Mesenchymal stem cell (in vitro differentiated cells and primary cell): ENCODE measurements around the gene MLXIP.

Experiments
- DNase-seq: peaks from one replicate; pipeline ENCODE4 v3.0.0-alpha.2; 2013
- H2AFZ ChIP-seq: one replicate; pipeline ENCODE4 v1.6.1; 2013; ENCODE audit warnings: low read depth, mild to moderate bottlenecking, control low read depth, inconsistent platforms, low read length, moderate library complexity
- H2AK5ac ChIP-seq: 2 replicates; pipeline ENCODE4 v1.6.1; 2013; ENCODE audit warnings: low read length, moderate library complexity, mild to moderate bottlenecking, inconsistent platforms; ENCODE audit not compliant: severe bottlenecking
- H2BK120ac ChIP-seq: one replicate; pipeline ENCODE4 v1.6.1; 2013; ENCODE audit warnings: low read depth, mild to moderate bottlenecking, inconsistent platforms, low read length, moderate library complexity
- H2BK12ac ChIP-seq, 2 experiments: one replicate each; pipeline ENCODE4 v1.6.1; 2013; ENCODE audit warnings: inconsistent platforms in 2 of 2, low read length in 2 of 2, mild to moderate bottlenecking in 2 of 2, moderate library complexity in 2 of 2, control low read depth in 1 of 2
- H2BK15ac ChIP-seq: one replicate; pipeline ENCODE4 v1.6.1; 2013; ENCODE audit warnings: mild to moderate bottlenecking, low read depth, inconsistent platforms; ENCODE audit not compliant: poor library complexity, severe bottlenecking
- H2BK5ac ChIP-seq: 2 replicates; pipeline ENCODE4 v1.6.1; 2013; ENCODE audit warnings: low read depth, mild to moderate bottlenecking, low read length, control low read depth, inconsistent platforms; ENCODE audit not compliant: poor library complexity, severe bottlenecking
- H3K14ac ChIP-seq, 2 experiments: one replicate each; pipeline ENCODE4 v1.6.1; 2013; ENCODE audit warnings: inconsistent platforms in 2 of 2, low read length in 2 of 2, control low read depth in 1 of 2, mild to moderate bottlenecking in 1 of 2, moderate library complexity in 1 of 2
- H3K18ac ChIP-seq, 2 experiments: one replicate each; pipeline ENCODE4 v1.6.1; 2013; ENCODE audit warnings: inconsistent platforms in 2 of 2, low read length in 2 of 2, control low read depth in 1 of 2, low read depth in 1 of 2, mild to moderate bottlenecking in 1 of 2
- H3K23ac ChIP-seq, 2 experiments: one replicate each; pipeline ENCODE4 v1.6.1; 2013; ENCODE audit warnings: inconsistent platforms in 2 of 2, low read length in 2 of 2, mild to moderate bottlenecking in 2 of 2, moderate library complexity in 2 of 2, control low read depth in 1 of 2
- H3K27ac ChIP-seq: 2 replicates; pipeline ENCODE4 v1.5.1; 2013; ENCODE audit warnings: mild to moderate bottlenecking, moderate library complexity, low read length, control low read depth, inconsistent platforms; ENCODE audit not compliant: poor library complexity, severe bottlenecking
- H3K27me3 ChIP-seq, 2 experiments: 2 replicates each; pipeline versions ENCODE4 v1.6.1 to v1.7.0; 2013; ENCODE audit warnings: low read length in 2 of 2, mild to moderate bottlenecking in 2 of 2, moderate library complexity in 2 of 2, control low read depth in 1 of 2, inconsistent platforms in 1 of 2; ENCODE audit not compliant: control insufficient read depth in 1 of 2, insufficient read depth in 1 of 2
- H3K36me3 ChIP-seq, 2 experiments: 2 replicates each; pipeline versions ENCODE4 v1.6.1 to v1.7.0; 2013; ENCODE audit warnings: low read length in 2 of 2, control low read depth in 1 of 2, inconsistent platforms in 1 of 2, low read depth in 1 of 2, mild to moderate bottlenecking in 1 of 2; ENCODE audit not compliant: insufficient read depth in 2 of 2, control insufficient read depth in 1 of 2
- H3K4ac ChIP-seq, 2 experiments: one replicate each; pipeline ENCODE4 v1.6.1; 2013; ENCODE audit warnings: inconsistent platforms in 2 of 2, low read length in 2 of 2, mild to moderate bottlenecking in 2 of 2, moderate library complexity in 2 of 2, control low read depth in 1 of 2, low read depth in 1 of 2
- H3K4me1 ChIP-seq: 2 replicates; pipeline ENCODE4 v1.6.1; 2013; ENCODE audit warnings: low read depth, low read length, control low read depth; ENCODE audit not compliant: control insufficient read depth, insufficient read depth
- H3K4me2 ChIP-seq: 2 replicates; pipeline ENCODE4 v1.6.1; 2013; ENCODE audit warnings: low read length, mild to moderate bottlenecking, inconsistent platforms; ENCODE audit not compliant: poor library complexity, severe bottlenecking
- H3K4me3 ChIP-seq, 2 experiments: 2 replicates each; pipeline versions ENCODE4 v1.5.1 to v1.7.0; 2013; ENCODE audit warnings: low read length in 2 of 2, mild to moderate bottlenecking in 2 of 2, control low read depth in 1 of 2, low read depth in 1 of 2; ENCODE audit not compliant: insufficient read depth in 1 of 2
- H3K79me1 ChIP-seq: replicated peaks from 2 replicates; pipeline ENCODE4 v1.6.1; 2013; ENCODE audit warnings: mild to moderate bottlenecking, control low read depth, low read length, inconsistent platforms; ENCODE audit not compliant: poor library complexity, severe bottlenecking
- H3K9ac ChIP-seq: 2 replicates; pipeline ENCODE4 v1.7.0; 2013; ENCODE audit warnings: mild to moderate bottlenecking, low read length, moderate library complexity
- H3K9me3 ChIP-seq: 2 replicates; pipeline ENCODE4 v1.7.0; 2013; ENCODE audit warnings: mild to moderate bottlenecking, low read length; ENCODE audit not compliant: control insufficient read depth
- H4K8ac ChIP-seq: one replicate; pipeline ENCODE4 v1.6.1; 2013; ENCODE audit warnings: inconsistent platforms, mild to moderate bottlenecking, low read length, moderate library complexity
- H4K91ac ChIP-seq: one replicate; pipeline ENCODE4 v1.6.1; 2013; ENCODE audit warnings: mild to moderate bottlenecking, low read length, inconsistent platforms
- WGBS: methylation state at CpG from one replicate; pipeline ENCODE4 v1.1.7; 2013; ENCODE audit warnings: mixed read lengths; 5-methylcytosine and 5-hydroxymethylcytosine counted together

MLXIP gene

DNA sequence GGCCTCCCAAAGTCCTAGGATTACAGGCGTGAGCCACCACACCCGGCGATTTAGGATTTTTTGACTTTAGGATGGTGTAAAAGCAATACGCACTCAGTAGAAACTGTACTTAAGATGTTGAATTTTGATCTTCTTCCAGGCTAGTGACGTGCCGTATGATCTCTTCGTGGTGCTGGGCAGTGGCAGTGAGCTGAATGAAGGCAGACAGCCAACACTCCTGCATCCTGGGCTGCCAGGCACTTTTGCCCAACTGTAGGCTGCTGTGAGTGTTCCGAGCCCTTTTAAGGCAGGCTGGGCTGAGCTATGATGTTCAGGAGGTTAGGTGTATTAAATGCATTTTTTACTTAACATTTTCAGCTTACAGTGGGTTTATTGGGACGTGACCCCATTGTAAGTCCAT lies 74.2 kb downstream of the MLXIP start:
- 95% methylated on average over 7 of the region's 9 CpGs for WGBS
- no peak overlapping the region for H3K18ac ChIP-seq
- no peaks in the 10 kb centered on the region for H3K79me1 ChIP-seq
- H2BK15ac ChIP-seq = no peak overlapping the region
- no peaks in the 10 kb centered on the region for H3K9me3 ChIP-seq
- no peak overlapping the region for H4K91ac ChIP-seq
- H2BK5ac ChIP-seq = no peak overlapping the region
- H3K4ac ChIP-seq = no peak overlapping the region
- no peak for DNase-seq
- H4K8ac ChIP-seq = no peak overlapping the region
- peaks cover 0 to 3% of the 10 kb centered on the region in 2 experiments for H3K36me3 ChIP-seq
- no peak overlapping the region for H3K27ac ChIP-seq
- H2AK5ac ChIP-seq = no peak overlapping the region
- H3K14ac ChIP-seq = no peak overlapping the region
- H3K4me3 ChIP-seq = no peak overlapping the region
- H3K27me3 ChIP-seq = peaks cover 6 to 19% of the 10 kb centered on the region in 2 experiments
- H3K9ac ChIP-seq = no peak overlapping the region
- H2BK12ac ChIP-seq = no peak overlapping the region
- no peak overlapping the region for H3K23ac ChIP-seq
- no peak overlapping the region for H2BK120ac ChIP-seq
- H3K4me1 ChIP-seq = no peaks in the 10 kb centered on the region
- no peak overlapping the region for H2AFZ ChIP-seq
- no peak overlapping the region for H3K4me2 ChIP-seq

- no peak overlapping the region for H2BK120ac ChIP-seq
- H4K91ac ChIP-seq = no peak overlapping the region
- H3K27ac ChIP-seq = no peak overlapping the region
- no peak overlapping the region for H2AFZ ChIP-seq
- no peaks in the 10 kb centered on the region for H3K9me3 ChIP-seq
- no peak overlapping the region for H3K4ac ChIP-seq
- no peak overlapping the region for H2BK15ac ChIP-seq
- H3K23ac ChIP-seq = no peak overlapping the region
- H3K14ac ChIP-seq = peak overlapping the region in 1 of 2 experiments; percentile 77
- H3K79me1 ChIP-seq = no peaks in the 10 kb centered on the region
- no peak overlapping the region for H2BK5ac ChIP-seq
- H3K27me3 ChIP-seq = peaks cover 6 to 17% of the 10 kb centered on the region in 2 experiments
- WGBS = 55% methylated on average over 9 of the region's 10 CpGs
- no peak overlapping the region for H4K8ac ChIP-seq
- H2BK12ac ChIP-seq = no peak overlapping the region
- no peak overlapping the region for H3K18ac ChIP-seq
- no peaks in the 10 kb centered on the region for H3K4me1 ChIP-seq
- H3K36me3 ChIP-seq = no peaks in the 10 kb centered on the region
- peak overlapping the region in 1 of 2 experiments; percentile 8 for H3K4me3 ChIP-seq
- H3K9ac ChIP-seq = no peak overlapping the region
- no peak overlapping the region for H2AK5ac ChIP-seq
- H3K4me2 ChIP-seq = no peak overlapping the region
- no peak for DNase-seq
These were observed 77.1 kb downstream of the MLXIP start for GRCh38 chr12:122155705-122156104.

DNA sequence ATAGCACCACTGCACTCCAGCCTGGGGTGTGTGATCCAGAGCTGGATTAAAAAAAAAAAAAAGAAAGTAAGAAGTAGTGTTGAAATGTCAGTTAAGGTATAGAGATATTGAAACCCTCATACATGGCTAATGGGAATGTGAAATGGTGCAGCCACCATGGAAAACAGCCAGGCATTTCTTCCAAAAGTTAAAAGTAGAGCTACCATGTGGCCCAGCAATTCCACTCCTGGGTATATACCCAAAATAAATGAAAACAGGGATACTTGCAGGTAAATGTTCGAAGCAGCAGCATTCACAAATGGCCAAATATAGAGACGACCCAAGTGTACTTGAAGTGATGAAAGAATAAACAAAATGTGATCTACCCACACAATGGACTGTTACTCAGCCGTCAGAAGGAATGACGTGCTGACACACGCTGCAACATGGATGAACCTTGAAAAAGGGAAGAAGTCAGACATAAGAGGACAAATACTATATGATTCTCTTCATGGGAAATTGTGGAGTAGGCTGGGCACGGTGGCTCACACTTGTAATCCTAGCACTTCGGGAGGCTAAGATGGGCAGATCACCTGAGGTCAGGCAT lies 80.2 kb downstream of the MLXIP start:
- no peak overlapping the region for H4K91ac ChIP-seq
- no peaks in the 10 kb centered on the region for H3K9me3 ChIP-seq
- H3K23ac ChIP-seq = no peak overlapping the region
- no peak overlapping the region for H3K27ac ChIP-seq
- no peak overlapping the region for H2AK5ac ChIP-seq
- H2BK15ac ChIP-seq = no peak overlapping the region
- no peaks in the 10 kb centered on the region for H3K4me1 ChIP-seq
- H2AFZ ChIP-seq = no peak overlapping the region
- 93% methylated on average over 7 of the region's 7 CpGs for WGBS
- peaks cover 0 to 10% of the 10 kb centered on the region in 2 experiments for H3K27me3 ChIP-seq
- H2BK5ac ChIP-seq = no peak overlapping the region
- no peak overlapping the region for H4K8ac ChIP-seq
- H3K79me1 ChIP-seq = no peaks in the 10 kb centered on the region
- H2BK120ac ChIP-seq = no peak overlapping the region
- no peak for DNase-seq
- no peak overlapping the region for H2BK12ac ChIP-seq
- H3K4ac ChIP-seq = no peak overlapping the region
- H3K14ac ChIP-seq = no peak overlapping the region
- H3K4me3 ChIP-seq = no peak overlapping the region
- no peak overlapping the region for H3K4me2 ChIP-seq
- H3K36me3 ChIP-seq = no peaks in the 10 kb centered on the region
- no peak overlapping the region for H3K18ac ChIP-seq
- no peak overlapping the region for H3K9ac ChIP-seq

DNA sequence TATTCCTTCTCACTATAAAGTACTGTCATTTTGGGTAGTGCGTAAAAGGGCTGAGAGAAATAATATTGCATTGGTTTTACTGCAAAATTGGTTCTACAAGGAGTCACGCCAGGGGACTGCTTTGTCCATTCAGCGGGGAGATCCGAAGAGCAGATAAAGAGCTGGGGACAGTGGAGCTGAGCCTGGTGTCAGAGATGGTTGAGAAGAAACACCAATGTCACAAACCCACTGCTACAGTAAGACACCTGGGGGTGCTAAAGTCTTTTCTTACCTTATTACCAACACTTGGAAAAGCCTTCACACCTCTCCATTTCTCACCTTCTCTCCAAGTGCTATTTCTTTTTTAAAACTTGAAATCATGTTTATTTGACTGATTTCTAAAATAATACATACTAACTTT lies 81.3 kb downstream of the MLXIP start:
- Histone ChIP-seq H3K4me1 (no peaks in the 10 kb centered on the region), H2BK120ac (no peak overlapping the region), H4K91ac (no peak overlapping the region), H3K9me3 (no peaks in the 10 kb centered on the region), H3K36me3 (no peaks in the 10 kb centered on the region), H3K79me1 (no peaks in the 10 kb centered on the region), H3K4ac (no peak overlapping the region), H3K27me3 (peaks cover 0 to 14% of the 10 kb centered on the region in 2 experiments), H2BK15ac (no peak overlapping the region), H3K14ac (no peak overlapping the region), H2AFZ (no peak overlapping the region), H4K8ac (no peak overlapping the region), H3K9ac (no peak overlapping the region), H3K18ac (no peak overlapping the region), H2BK12ac (no peak overlapping the region), H3K23ac (no peak overlapping the region), H3K4me2 (no peak overlapping the region), H2AK5ac (no peak overlapping the region), H3K27ac (no peak overlapping the region), H2BK5ac (no peak overlapping the region), H3K4me3 (no peak overlapping the region)
- whole genome bisulfite sequencing = 66% methylated on average over 4 of the region's 4 CpGs
- no peak for DNase-seq
